CD4-positive, alpha-beta T cell treated with Interleukin-15 for 4 hours (primary cell): ENCODE measurements around the gene PLCL1.

Experiments used
- DNase-seq: peaks from one replicate; pipeline ENCODE4 v3.0.0-alpha.2; 2020; ENCODE audit warnings: low spot score

PLCL1 gene

DNA sequence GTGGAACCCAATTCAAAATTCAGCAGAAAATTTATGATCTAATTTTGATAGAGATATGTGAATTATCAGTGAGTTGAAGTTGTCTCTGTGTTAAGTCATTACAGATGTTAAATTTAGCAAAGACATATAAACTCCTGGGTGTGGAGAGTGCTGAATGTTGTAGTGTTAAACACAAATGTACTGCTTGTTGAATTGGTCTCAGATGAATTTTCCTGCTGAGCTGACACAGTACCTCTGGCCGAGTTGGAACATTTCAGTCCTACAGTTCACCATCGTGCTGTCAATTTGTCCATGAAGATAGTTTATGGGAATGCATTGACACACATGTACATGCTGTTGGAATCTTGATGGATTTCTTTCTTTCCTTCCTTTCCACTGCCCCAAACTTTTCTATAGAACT is 255.9 kb downstream of the PLCL1 start:
- no peak for DNase-seq

DNA sequence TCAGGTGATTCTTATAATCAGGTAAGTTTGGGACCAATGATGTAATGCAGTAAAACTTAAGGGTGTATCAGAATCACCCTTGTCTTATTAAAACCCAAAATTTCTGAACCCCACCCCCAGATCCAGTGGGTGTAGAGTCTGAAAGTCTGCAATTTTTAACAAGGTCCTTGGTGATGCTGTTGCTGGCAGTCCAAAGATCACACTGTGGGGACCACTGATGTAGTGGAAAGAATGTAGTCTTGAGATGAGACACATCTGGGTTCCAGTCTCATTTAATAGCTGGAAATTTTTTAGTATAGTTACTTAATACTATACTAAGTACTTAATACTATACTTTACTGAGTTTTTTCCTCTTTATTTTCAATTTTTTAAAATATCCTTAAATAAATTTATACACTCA is 258.4 kb downstream of the PLCL1 start:
- DNase-seq, result no peak

DNA sequence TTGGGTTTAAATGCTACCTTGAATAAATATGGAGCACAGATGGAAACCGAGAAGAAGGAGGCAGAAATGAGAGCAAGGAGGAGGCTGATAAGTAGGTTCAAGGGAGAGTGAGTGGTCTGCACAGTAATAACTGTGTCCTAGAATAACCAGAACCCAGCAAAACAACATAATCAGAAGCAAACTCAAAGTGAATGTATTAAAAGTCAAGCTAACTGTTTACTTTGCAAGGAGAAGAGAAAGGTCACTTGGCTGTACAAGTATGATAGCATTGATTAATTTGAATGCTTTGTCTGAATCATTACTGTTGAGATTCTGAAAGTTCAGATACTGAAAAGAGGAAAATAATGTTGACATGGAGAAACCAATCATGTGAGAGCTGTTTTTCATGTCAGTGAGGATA is 258.8 kb downstream of the PLCL1 start:
- no peak for DNase-seq

DNA sequence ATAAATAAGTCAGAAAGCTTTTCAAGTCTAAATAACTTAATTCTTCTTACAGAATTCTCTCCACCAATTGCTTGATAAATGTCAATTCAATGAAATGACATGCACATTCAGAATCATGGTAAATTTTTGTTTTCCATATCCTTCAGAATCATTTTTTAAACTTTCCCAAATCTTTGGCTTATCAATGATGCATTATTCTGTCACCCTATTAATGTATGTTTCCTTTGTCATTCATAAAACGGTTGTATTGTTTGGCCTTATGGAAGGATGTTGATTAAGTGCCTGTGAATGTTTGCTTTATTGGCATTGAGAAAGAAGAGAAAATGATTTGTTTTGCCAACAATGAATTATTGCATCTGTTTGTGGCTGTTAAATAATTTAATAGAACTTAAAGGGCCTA is 260.9 kb downstream of the PLCL1 start:
- no peak for DNase-seq

DNA sequence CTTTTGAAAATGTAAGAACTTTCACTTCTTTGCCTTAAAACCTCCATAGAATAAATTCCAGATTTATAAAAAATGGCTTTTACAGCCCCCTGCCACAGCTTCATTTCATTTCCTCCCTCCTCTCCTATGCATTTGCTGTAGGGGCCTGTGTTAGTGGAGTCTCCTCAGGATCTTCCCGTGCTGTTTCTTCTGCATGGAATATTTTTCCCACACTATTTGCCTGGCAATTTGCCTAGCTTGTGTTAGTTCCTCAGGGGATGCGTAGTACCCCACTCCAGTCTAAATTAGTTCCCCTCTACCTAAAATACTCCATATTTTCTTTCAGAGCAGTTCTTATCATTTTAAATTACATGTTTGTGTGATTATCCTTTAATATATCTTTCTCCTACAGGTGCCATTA is 262.2 kb downstream of the PLCL1 start:
- DNase-seq, result no peak

DNA sequence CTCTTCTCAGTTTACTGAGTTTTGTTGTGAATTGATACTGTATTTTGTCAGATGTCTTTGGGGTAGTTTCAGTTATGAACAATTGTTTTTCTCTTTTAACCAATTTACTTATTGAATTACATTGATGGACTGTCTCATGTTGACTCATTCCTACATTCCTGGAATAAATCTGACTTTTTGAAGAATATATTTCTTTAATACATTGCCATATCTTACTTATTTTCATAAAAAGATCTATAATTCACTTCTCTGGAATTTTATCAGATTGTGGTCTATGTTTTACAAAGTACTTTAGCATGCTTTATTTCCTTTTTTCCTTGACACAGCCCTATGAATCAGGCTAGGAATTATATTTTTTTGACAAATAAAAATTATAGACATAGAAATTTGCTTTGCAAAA is 268.3 kb downstream of the PLCL1 start:
- no peak for DNase-seq

DNA sequence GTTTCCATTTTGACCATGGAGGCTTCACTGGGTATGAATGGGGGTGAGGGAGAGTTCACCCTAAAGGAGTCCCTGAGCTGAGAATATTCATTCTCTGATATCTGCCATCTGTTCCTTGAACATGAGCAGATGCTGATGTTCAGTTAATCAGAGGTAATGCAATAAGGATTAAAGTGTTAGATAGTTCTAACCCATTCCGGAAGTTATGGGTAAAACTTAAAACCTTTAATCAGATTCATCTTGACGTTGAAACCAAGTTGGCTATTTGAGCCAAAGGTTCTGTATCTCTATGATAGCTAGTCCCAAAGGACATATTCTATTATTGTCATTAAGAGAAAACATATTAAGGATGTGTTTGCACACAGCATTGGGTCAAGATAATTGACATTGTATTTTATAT is 268.9 kb downstream of the PLCL1 start:
- DNase-seq, result no peak

DNA sequence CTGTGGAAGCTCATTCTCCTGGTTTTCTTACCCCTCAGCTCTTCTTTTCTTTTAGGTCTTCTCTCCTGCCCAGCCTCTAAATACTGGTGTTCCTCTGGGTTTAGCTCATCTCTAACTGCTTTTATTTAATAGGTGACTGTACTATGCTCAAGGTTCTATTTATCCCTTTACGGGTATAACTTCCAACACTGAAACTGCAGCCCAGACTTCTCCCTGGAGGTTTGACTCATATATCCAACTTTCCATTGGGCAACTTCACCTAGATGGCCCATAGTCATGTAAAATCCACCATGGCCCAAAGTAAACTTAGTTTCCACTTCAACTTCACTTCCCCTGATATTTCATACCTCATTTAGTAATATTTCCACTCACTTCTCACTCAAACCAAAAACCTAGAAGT is 273.1 kb downstream of the PLCL1 start:
- DNase-seq, result no peak

DNA sequence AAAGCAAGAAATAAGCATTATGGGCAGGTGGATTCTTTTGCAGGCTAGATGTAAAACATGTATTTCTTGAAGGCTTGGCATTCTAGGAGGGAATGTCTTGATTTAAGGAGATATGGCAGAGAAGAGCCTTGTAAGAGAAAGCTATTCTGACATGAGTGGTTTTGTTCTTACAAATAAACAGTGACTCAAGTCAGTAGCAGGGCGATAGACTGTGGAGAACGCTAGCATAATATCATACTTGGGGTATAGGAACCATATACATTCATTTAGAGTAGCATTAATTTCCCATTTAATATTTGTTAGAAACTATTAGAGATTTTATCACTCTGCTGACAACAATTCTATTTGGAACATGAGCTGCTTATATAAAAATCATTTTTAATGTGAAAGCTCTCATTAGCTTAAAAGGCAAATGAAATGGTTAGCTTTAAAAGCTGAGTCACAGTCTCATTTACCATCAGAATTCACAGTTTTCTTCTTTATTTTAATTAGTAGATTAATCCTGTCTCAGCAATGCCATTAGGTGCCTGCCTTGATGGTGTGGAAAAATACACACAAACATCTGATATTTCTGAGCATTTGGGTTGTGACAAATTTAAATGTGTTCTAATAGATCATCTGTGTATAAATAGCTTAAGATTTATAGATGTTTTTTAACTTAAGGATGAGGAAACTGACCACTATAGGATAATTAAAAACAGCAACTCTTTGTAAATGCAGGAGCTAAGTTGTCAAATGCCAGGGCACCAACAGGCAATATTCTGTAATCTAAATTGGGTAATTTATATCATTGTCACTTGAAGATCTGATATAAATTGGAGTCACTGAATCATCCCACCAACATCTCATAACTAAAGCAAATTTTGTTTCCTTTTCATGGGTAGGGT is 276.7 kb downstream of the PLCL1 start:
- DNase-seq, result no peak

DNA sequence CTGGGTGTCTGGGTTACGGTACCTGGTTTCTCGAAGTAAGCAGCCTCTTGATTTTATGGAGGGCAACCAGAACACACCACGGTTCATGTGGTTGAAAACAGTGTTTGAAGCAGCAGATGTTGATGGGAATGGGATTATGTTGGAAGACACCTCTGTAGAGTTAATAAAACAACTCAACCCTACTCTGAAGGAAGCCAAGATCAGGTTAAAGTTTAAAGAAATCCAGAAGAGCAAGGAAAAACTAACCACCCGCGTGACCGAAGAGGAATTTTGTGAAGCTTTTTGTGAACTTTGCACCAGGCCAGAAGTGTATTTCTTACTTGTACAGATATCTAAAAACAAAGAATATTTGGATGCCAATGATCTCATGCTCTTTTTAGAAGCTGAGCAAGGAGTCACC is 279.8 kb downstream of the PLCL1 start:
- no peak for DNase-seq

DNA sequence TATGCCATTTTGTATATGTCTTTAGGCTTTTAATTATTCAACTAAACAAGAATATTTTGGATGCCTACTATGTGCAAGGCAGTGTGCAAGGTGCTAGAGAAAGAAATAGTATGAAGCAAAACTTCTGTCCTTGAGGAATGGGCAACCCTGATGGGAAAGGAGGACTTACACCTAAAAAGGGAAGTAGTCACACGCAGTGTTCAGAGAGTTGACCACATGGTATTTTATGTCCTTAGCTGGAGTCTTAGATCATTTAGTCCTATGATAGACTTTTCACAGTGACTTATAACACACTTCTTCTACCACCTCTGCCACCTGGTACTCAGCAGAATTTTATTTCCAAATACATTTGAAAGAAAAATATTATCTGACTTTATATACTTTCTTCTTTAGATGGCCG is 291.6 kb downstream of the PLCL1 start:
- DNase-seq, result no peak

DNA sequence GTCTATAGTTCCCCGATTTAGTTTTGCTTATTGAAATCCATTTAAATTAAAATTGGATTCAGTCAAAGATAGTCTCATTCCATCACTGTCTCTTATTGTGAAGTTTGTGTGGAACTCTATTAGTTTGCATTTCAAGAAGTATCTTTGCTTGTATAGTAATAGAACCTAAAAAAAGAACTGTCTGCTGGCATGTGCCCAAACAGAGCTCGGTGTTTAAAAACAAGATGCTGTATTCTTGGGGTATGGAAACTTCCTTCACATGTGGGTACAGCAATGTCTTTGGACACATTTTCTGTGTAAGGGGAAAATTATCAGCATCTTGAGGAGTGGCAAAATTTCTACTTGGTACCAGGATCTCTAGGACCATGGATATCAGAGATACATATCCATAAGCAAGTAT is 292.6 kb downstream of the PLCL1 start:
- no peak for DNase-seq

DNA sequence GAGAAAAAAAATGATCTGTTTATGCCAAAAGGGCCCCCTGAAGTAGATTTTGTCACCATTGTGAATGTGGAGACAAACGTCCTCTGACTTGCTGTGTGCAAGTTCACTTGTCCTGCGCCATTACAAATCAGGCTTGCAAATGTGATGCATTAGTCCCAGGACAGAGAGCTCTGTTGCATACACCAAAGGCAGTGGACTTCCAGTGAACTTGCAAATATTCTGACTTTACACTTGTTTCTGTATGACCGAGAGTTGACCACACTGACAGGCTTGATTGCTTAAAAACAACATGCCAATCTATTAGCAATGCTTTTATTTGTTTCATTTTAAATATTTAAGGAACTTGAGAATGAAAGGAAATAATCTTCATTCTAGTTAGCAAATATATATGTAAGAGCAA is 293.2 kb downstream of the PLCL1 start:
- DNase-seq, result no peak

DNA sequence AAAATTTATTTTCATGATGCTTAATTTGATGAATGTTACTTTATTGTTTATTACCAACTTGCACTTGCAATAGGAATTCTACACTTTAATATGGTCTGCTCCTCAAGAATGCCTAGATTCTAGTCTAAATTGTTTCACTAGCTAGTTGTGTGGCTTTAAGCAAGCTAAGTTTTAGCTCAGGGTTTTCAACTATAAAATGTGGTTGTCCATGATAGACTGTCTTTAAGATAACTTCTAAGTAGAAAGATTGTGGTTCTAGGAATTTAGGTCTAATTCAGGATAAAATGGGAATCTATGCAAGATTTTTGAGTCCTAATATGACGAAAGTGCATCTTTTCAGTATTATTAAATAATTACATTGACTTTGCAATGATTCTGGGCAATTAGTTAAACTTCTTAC is 294.0 kb downstream of the PLCL1 start:
- DNase-seq, result no peak

DNA sequence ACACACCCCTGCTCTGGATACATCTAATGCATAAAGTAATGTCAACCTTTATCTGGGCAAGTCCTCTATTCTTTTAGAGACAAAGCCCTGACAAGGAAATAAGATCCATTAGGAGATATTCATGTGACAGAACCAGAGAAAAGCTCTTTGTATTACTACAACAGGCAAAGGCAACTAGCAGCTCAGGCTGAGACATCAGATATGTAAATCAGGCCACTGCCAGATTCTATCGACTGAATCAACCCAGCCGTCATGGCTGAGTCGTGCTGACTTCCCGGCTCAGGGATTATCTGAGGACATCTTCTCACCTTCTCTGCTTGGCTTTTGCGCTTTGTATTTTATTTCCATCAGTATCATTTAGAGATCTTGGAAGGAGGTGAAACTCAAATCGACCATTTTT is 294.5 kb downstream of the PLCL1 start:
- DNase-seq, result no peak

DNA sequence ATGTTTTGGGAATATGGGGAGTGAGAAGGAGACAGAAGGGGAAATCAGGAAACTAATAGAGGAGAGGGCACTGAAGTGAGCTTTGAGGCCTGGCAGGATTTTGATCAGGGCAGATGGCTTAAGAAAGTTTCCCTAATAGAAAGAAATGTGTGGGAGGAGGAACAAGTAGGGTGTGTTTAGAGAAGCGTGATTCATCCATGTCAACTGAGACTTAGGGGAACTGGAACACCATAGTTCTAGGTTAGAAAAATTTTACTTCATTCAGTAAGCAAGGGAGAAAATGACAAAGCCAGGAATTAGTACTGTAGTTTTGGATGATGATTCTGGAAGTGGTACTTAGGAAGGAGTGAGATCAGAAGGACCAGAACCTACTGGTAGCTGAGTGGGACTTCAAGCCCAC is 296.0 kb downstream of the PLCL1 start:
- DNase-seq, result no peak

DNA sequence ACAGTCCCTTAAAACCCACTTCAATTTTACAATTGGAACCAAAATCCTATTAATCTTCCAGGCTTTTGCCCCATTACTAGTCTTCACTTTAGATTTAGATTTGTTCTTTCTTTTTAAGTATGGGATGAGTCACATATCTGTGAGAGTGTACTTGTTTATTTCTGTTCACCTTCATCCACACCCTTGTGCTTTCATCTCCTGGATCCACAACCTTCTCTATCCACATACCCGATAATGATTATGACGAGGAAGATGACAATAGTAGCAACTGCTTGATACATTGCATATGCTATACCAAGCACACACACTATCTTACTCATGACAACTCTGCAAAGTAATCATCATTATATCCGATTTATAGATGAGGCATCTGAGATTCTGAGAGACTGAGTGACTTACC is 297.3 kb downstream of the PLCL1 start:
- DNase-seq, result no peak

DNA sequence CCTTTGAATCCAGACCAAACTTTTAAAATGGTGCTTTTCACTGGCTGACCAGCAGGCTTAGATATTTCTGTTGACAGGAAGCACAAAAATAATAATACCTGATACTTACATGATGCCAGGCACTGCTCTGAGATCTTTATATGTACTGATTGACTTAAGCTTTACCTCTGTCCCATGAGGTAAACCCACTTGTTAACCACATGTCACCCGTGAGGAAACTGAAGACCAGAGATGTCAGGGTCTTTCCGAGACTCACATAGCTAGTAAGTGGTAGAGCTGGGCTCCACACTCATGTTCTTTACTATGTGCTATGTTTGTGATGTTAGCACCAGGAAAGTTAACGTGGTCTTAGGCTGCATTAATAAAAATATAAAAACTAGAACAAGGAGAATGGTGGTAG is 297.7 kb downstream of the PLCL1 start:
- no peak for DNase-seq

DNA sequence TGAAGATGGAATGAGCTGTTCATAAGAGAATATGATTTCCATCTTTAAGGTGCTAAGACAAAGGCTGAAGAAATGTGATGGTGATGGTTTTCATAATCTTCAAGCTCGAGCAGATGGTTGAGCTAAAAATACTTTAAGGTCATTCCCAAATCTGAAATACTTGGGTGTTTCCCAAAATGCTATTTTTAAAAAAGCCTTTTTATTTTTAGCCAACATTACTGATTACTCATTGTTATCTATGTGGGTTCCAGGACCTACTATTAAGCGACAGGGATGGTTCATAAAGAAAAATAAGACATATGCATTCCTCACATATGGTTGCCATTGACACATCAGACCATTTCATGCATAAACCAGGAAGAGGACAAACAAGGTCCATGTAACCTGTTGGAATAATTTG is 298.5 kb downstream of the PLCL1 start:
- DNase-seq, result no peak

DNA sequence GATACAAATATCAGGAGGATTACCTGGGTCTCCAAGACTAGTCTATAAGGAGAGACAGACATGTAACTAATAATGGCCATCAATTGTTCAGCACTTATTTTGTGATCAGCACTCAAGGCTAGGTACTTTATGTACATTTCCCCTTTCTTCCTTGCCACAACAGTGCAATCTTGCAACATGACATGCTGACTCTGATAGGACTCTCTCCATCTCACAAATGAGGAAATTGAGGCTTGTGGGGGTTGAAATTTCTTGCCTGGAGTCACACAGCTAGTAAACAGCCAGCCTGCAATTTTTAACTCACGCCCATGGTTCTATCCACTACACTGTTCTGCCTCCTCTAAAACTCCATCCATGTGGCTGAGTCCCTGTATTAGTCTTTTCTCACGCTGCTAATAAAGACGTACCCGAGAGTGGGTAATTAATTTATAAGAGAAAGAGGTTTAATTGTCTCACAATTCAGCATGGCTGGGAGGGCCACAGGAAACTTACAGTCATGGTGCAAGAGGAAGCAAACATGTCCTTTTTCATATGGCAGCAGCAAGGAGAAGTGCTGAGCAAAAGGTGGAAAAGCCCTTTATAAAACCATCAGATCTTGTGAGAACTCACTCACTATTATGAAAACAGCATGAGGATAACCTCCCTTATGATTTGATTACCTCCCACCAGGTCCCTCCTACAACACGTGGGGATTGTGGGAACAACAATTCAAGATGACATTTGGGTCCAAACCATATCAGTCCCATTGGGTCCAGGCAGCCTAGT is 302.4 kb downstream of the PLCL1 start:
- no peak for DNase-seq

DNA sequence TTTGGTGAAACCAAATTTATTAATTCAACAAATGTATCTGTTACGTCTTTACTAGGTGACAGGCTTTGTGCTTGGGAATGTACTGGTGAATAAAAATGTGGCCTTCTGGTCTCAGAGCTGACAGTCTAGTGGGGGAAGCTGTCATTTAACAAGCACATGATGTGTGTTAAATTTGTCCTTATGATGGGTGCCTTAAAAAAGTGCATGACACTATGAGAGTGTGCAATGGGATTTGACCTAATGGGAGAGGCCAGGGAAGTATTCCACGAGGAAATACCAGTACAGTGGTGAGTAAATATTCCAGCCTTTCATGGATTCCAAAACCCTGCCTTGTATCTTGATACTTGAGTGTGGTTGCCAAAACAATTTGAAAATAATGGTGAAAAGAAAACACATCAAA is 308.9 kb downstream of the PLCL1 start:
- DNase-seq, result no peak

DNA sequence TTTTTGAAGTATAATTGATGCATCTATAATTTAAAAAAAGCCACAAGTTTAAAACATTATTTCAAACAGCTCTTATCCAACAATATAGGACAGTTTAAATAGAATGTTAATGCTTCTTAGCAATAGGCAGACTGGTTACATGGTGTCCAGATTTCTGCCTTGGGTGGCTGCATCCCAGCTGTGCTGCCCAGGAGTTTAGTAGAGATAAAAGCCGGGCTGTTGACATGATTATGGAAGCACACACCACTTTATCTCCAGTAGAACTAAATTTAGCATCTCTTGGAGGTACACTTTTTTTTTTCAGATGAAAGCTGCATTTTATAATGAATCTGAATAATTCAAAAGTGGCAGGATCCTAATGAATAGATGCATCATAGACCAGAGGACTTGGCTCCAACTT is 309.7 kb downstream of the PLCL1 start:
- no peak for DNase-seq

DNA sequence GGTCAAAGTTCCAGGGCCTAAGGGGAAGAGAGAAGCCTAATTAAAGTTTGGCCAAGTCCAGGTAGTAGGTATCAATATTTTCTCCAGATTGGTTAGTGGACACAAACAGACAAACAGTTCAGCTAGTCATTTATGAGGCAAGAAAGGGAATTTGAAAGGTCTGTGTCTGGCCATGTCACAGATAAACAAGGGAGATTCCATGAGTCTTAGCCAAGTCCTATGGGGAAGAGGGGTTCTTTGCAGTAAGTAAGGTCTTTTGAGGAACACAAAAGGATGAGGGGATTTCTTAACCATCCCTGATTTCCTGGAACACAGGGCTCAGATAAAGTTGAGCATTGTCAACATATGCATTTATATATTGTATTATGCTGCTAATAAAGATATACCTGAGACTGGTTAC is 310.8 kb downstream of the PLCL1 start:
- no peak for DNase-seq

DNA sequence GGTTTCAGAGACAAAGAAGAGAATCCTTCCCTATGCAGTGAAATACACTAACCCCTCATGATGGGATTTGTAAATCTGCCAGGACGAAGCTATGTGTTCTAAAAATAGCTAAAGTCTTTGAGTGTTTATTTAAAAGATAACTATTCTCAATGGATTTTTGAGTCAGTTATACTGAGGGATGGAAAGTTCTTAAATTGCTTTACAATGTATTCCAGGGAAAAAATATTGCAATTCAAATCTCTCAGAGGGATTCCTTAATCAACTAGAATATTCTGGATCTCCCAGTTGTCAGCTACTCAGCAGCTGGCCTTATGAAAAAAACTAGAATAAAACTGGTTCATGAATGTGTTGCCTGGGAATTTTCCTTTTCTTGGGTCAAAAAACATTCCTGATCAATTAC is 312.4 kb downstream of the PLCL1 start:
- DNase-seq, result no peak
